GM12892 (cell line): Measurements from ENCODE around the gene NAV2.

Experiments
- POLR2A ChIP-seq: IDR thresholded peaks from 2 replicates; pipeline ENCODE4 v1.6.1; 2011; ENCODE audit warnings: low read depth, low read length, control low read depth
- POLR2AphosphoS5 ChIP-seq: IDR thresholded peaks from 2 replicates; pipeline ENCODE4 v1.6.1; 2011; ENCODE audit warnings: low read depth, low read length, control low read depth

DNA sequence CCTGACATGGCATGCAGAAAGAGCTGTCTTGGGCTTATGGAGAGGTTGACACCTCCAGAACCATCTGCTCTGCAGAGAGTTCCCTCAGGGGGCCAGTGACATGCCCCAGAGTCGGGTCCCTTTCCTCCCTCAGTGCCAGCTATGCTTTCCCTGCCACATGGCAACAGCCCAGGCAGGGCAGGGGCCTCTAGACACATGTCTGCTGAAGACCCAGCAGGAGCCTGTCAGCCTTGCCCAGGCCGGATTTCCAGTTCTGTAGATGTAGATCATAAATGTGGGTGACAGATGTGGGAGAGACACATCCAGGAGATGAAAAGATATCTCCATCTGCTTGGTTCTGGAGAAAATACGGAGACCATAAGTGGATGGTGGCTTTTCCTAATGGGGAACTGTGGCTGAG is 25.5 kb downstream of the NAV2 start:
- TF ChIP-seq POLR2A (no peak), POLR2AphosphoS5 (no peak)
